CD14-positive monocyte (primary cell): ENCODE results near the gene NUP214. TPM values are rescaled to one million over a fixed set of nuclear protein-coding genes. Genes with fewer than 3 reads are reported as not detected.

ENCODE experiments used
- DNase-seq, 3 donors: peaks; one replicate each; pipeline ENCODE4 v3.0.0-alpha.2; 2011 to 2022
- H2AFZ ChIP-seq: 2 replicates; pipeline ENCODE4 v1.6.0; 2012; ENCODE audit warnings: mild to moderate bottlenecking, low read depth, low read length, inconsistent platforms; ENCODE audit not compliant: insufficient read depth, poor library complexity, severe bottlenecking
- H3K27ac ChIP-seq, 2 donors: 1 replicate in 1 of 2; 2 replicates in 1 of 2; pipeline ENCODE4 v1.5.1; 2012 to 2013; ENCODE audit warnings: low read length in 2 of 2, control low read depth in 1 of 2, inconsistent platforms in 1 of 2, low read depth in 1 of 2, mild to moderate bottlenecking in 1 of 2
- H3K27me3 ChIP-seq, 2 donors: one replicate each; pipeline versions ENCODE4 v1.6.0 to v1.6.1; 2011 to 2013; ENCODE audit warnings: low read length in 2 of 2; ENCODE audit not compliant: control insufficient read depth in 2 of 2, insufficient read depth in 2 of 2
- H3K36me3 ChIP-seq, 2 donors: replicated peaks in 1 of 2; 1 replicate in 1 of 2; 2 replicates in 1 of 2; pipeline versions ENCODE4 v1.5.1 to v1.6.1; 2012 to 2013; ENCODE audit warnings: low read length in 2 of 2, control low read depth in 1 of 2, inconsistent platforms in 1 of 2, mild to moderate bottlenecking in 1 of 2; ENCODE audit not compliant: insufficient read depth in 2 of 2, control insufficient read depth in 1 of 2
- H3K4me1 ChIP-seq, 2 donors: 1 replicate in 1 of 2; 2 replicates in 1 of 2; pipeline versions ENCODE4 v1.5.1 to v1.6.1; 2012 to 2013; ENCODE audit warnings: low read length in 2 of 2, control low read depth in 1 of 2, inconsistent platforms in 1 of 2, mild to moderate bottlenecking in 1 of 2, moderate library complexity in 1 of 2; ENCODE audit not compliant: insufficient read depth in 2 of 2, control insufficient read depth in 1 of 2
- H3K4me2 ChIP-seq: replicated peaks from 2 replicates; pipeline ENCODE3; 2012; ENCODE audit warnings: low read length, moderate library complexity, mild to moderate bottlenecking; ENCODE audit not compliant: poor library complexity, severe bottlenecking; ENCODE audit errors: extremely low read depth
- H3K4me3 ChIP-seq, 3 experiments: fragments of 200-600 bp in 1 of 3; sonication (generic) in 1 of 3; replicated peaks in 1 of 3; 1 replicate in 2 of 3; 2 replicates in 1 of 3; pipeline ENCODE4 v1.5.1; 2011 to 2013; ENCODE audit warnings: low read length in 3 of 3, mild to moderate bottlenecking in 3 of 3, control low read depth in 2 of 3, low read depth in 2 of 3, inconsistent platforms in 1 of 3, moderate library complexity in 1 of 3
- H3K79me2 ChIP-seq: 2 replicates; pipeline ENCODE4 v1.6.0; 2012; ENCODE audit warnings: mild to moderate bottlenecking, control low read depth, inconsistent platforms, low read length, moderate library complexity; ENCODE audit not compliant: insufficient read depth
- H3K9ac ChIP-seq: 2 replicates; pipeline ENCODE4 v1.6.0; 2017; ENCODE audit warnings: low read length, mild to moderate bottlenecking; ENCODE audit not compliant: insufficient read depth, poor library complexity, severe bottlenecking
- H3K9me3 ChIP-seq, 2 donors: replicated peaks in 1 of 2; 1 replicate in 1 of 2; 2 replicates in 1 of 2; pipeline versions ENCODE4 v1.5.1 to v1.6.1; 2012 to 2013; ENCODE audit warnings: low read length in 2 of 2, control low read depth in 1 of 2; ENCODE audit not compliant: control insufficient read depth in 1 of 2, insufficient read depth in 1 of 2
- H4K20me1 ChIP-seq: 2 replicates; pipeline ENCODE4 v1.6.0; 2012; ENCODE audit warnings: mild to moderate bottlenecking, low read length, control low read depth, moderate library complexity; ENCODE audit not compliant: insufficient read depth
- H3K27ac Mint-ChIP-seq, 7 donors: one replicate each; pipeline ENCODE4 v1.8.0; 2020; ENCODE audit warnings: mild to moderate bottlenecking in 7 of 7, mixed read lengths in 7 of 7, moderate library complexity in 6 of 7, inconsistent platforms in 2 of 7
- H3K27me3 Mint-ChIP-seq, 3 donors: one replicate each; pipeline ENCODE4 v1.8.0; 2021 to 2022; ENCODE audit warnings: low read depth in 3 of 3, mild to moderate bottlenecking in 3 of 3, mixed read lengths in 3 of 3, moderate library complexity in 3 of 3, inconsistent platforms in 1 of 3
- H3K36me3 Mint-ChIP-seq, 2 donors: one replicate each; pipeline ENCODE4 v1.8.0; 2020; ENCODE audit warnings: mixed read lengths in 2 of 2, inconsistent platforms in 1 of 2, mild to moderate bottlenecking in 1 of 2
- H3K4me1 Mint-ChIP-seq: one replicate; pipeline ENCODE4 v1.8.0; 2020; ENCODE audit warnings: mild to moderate bottlenecking, mixed read lengths
- H3K4me3 Mint-ChIP-seq, 2 donors: one replicate each; pipeline ENCODE4 v1.8.0; 2020; ENCODE audit warnings: mild to moderate bottlenecking in 2 of 2, mixed read lengths in 2 of 2, moderate library complexity in 1 of 2
- H3K9me3 Mint-ChIP-seq, 7 donors: one replicate each; pipeline ENCODE4 v1.8.0; 2020 to 2022; ENCODE audit warnings: mixed read lengths in 7 of 7, mild to moderate bottlenecking in 6 of 7, moderate library complexity in 6 of 7, inconsistent platforms in 2 of 7
- WGBS: methylation state at CpG from one replicate; pipeline ENCODE4 v1.1.5; 2013; ENCODE audit warnings: missing lambda C conversion rate; ENCODE audit not compliant: insufficient coverage; 5-methylcytosine and 5-hydroxymethylcytosine counted together
- intact Hi-C, 2 donors: fragments of 100-400 bp; cut with micrococcal nuclease; formaldehyde crosslinking; loops; one replicate each; pipeline versions ENCODE4 v1.15.0 to v1.15.1; 2023
- polyA plus RNA-seq, 3 donors: library from polyadenylated mRNA; depleted of rRNA in 1 of 3; unstranded in 2 of 3; stranded (reverse) in 1 of 3; fragments of 300-500 nt in 2 of 3; fragments of >200 nt in 1 of 3; fragmentation: Illumina TruSeq in 2 of 3; gene quantifications; 1 replicate in 2 of 3; 2 replicates in 1 of 3; pipeline ENCODE4 v1.2.3, GENCODE V29; 2012 to 2021
- TF ChIP-seq, protein P1 (sequence below): fragments of 200-600 bp; IDR thresholded peaks from one replicate; pipeline ENCODE4 v1.8.0; 2022; ENCODE audit warnings: antibody characterized with exemption, mild to moderate bottlenecking

The NUP214 gene
- polyA plus RNA-seq, 3 donors, result 94.9 to 329 (median 214) TPM

DNA sequence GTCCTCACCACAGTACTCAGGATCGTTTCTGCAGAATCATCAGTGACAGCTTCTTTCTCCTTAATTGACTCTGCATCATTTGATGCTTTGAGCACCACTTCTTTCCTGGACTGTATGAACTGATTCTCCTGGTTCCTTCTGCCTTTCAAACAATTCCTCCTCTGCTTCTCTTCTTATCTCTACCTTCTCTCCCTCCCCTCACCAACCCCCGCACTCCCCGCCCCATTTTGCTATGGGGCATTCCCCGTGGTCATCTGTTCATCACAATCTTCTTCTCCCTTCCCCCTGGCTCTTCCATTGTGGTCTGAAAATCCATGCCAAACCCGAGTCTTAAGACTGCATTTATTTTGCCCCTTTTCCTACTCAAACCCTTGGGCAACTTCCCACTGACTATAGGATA is 93.0 kb downstream of the NUP214 start:
- H3K4me3 ChIP-seq, result no peak overlapping the region

DNA sequence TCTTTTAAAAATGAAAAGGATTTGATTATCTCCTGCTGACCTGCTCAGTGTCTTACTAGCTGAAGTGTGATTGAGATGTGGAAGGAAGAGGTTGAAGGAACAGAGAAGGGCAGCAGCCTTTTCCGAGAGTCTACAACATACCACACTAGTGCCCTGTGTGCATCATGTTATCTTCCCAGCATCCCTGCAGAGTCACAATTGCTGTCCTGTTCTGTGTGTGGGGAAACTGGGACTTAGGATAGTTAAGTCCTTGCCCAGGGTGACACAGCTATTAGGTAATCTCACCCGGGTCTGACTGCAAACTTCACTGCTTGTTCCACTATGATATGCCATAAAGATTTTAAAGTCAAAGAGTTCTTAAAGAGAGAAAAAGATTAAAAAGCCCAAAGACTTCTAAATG is 95.1 kb downstream of the NUP214 start:
- Histone ChIP-seq H3K27me3 (no peaks in the 10 kb centered on the region), H3K4me3 (no peak overlapping the region), H3K4me2 (no peak overlapping the region), H3K4me1 (peaks cover under 1 to 2% of the 10 kb centered on the region in 2 donors), H3K9ac (no peak overlapping the region), H3K79me2 (peaks cover under 1% of the 10 kb centered on the region), H2AFZ (no peak overlapping the region), H3K27ac (no peak overlapping the region), H3K9me3 (no peaks in the 10 kb centered on the region), H3K36me3 (peaks cover 23 to 58% of the 10 kb centered on the region in 2 donors), H4K20me1 (no peaks in the 10 kb centered on the region)
- Mint-ChIP-seq H3K4me3 (no peak overlapping the region), H3K27ac (peak overlapping the region in 1 of 7 donors; percentile 13), H3K4me1 (peaks cover 12% of the 10 kb centered on the region), H3K36me3 (peaks cover 42 to 64% of the 10 kb centered on the region in 2 donors), H3K9me3 (no peaks in the 10 kb centered on the region), H3K27me3 (no peaks in the 10 kb centered on the region)
- TF ChIP-seq, protein P1, sequence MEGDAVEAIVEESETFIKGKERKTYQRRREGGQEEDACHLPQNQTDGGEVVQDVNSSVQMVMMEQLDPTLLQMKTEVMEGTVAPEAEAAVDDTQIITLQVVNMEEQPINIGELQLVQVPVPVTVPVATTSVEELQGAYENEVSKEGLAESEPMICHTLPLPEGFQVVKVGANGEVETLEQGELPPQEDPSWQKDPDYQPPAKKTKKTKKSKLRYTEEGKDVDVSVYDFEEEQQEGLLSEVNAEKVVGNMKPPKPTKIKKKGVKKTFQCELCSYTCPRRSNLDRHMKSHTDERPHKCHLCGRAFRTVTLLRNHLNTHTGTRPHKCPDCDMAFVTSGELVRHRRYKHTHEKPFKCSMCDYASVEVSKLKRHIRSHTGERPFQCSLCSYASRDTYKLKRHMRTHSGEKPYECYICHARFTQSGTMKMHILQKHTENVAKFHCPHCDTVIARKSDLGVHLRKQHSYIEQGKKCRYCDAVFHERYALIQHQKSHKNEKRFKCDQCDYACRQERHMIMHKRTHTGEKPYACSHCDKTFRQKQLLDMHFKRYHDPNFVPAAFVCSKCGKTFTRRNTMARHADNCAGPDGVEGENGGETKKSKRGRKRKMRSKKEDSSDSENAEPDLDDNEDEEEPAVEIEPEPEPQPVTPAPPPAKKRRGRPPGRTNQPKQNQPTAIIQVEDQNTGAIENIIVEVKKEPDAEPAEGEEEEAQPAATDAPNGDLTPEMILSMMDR, result no peak
- intact Hi-C loops, result no loop called here
- DNase-seq, result no peak
- no CpG with 5 or more reads among the region's 2 CpGs for WGBS

More for the DNA sequence above, 93.0 kb downstream of the NUP214 start:
- Mint-ChIP-seq H3K36me3 (peaks cover 47 to 72% of the 10 kb centered on the region in 2 donors), H3K27me3 (peaks cover 0 to 3% (median 0%) of the 10 kb centered on the region in 3 donors), H3K4me3 (no peak overlapping the region), H3K4me1 (peaks cover 6% of the 10 kb centered on the region), H3K9me3 (no peaks in the 10 kb centered on the region), H3K27ac (peak overlapping the region in 1 of 7 donors; percentile 34)
- H3K27ac ChIP-seq, result no peak overlapping the region
- no peak for DNase-seq
- WGBS, result 70% methylated on average over 3 of the region's 5 CpGs
- no peaks in the 10 kb centered on the region for H3K9me3 ChIP-seq
- no peaks in the 10 kb centered on the region for H3K79me2 ChIP-seq
- peaks cover 23 to 75% of the 10 kb centered on the region in 2 donors for H3K36me3 ChIP-seq
- TF ChIP-seq, protein P1, result no peak
- no peak overlapping the region for H2AFZ ChIP-seq
- no peaks in the 10 kb centered on the region for H3K27me3 ChIP-seq
- intact Hi-C loops, result no loop called here
- no peak overlapping the region for H3K9ac ChIP-seq
- H4K20me1 ChIP-seq, result no peaks in the 10 kb centered on the region
- H3K4me2 ChIP-seq, result no peak overlapping the region
- H3K4me1 ChIP-seq, result no peaks in the 10 kb centered on the region
